OCI-LY3 (cell line): ENCODE results near the gene PABPN1L.

Experiments
- H2AFZ ChIP-seq: fragments of 200-600, 300-600 bp; shearing (Covaris generic); 2 replicates; pipeline ENCODE4 v1.6.0; 2014; ENCODE audit warnings: antibody characterized with exemption, low read depth, low read length
- H3K27ac ChIP-seq: fragments of 200-600, 300-600 bp; sonication (generic); 2 replicates; pipeline ENCODE4 v1.5.1; 2014; ENCODE audit warnings: mild to moderate bottlenecking, low read length, moderate library complexity, mixed read lengths
- H3K27me3 ChIP-seq: fragments of 200-600, 300-600 bp; sonication (generic); 2 replicates; pipeline ENCODE4 v1.6.1; 2014; ENCODE audit warnings: low read depth, low read length, mixed read lengths
- H3K36me3 ChIP-seq: fragments of 200-600, 300-600 bp; sonication (generic); replicated peaks from 2 replicates; pipeline ENCODE3; 2014; ENCODE audit warnings: low read depth, low read length, mixed read lengths
- H3K4me1 ChIP-seq: fragments of 300-600, 200-600 bp; sonication (generic); 2 replicates; pipeline ENCODE4 v1.6.1; 2014; ENCODE audit warnings: low read length, mixed read lengths
- H3K4me2 ChIP-seq: fragments of 200-600, 300-600 bp; sonication (generic); 2 replicates; pipeline ENCODE4 v1.6.1; 2014; ENCODE audit warnings: low read length, mixed read lengths
- H3K4me3 ChIP-seq: fragments of 300-600, 200-600 bp; sonication (generic); 2 replicates; pipeline ENCODE4 v1.5.1; 2014; ENCODE audit warnings: antibody characterized with exemption, mild to moderate bottlenecking, low read length, moderate library complexity
- H3K79me2 ChIP-seq: fragments of 300-600, 200-600 bp; shearing (Covaris generic); 2 replicates; pipeline ENCODE4 v1.6.1; 2014; ENCODE audit warnings: mild to moderate bottlenecking, low read length, mixed read lengths
- H3K9ac ChIP-seq: fragments of 300-600, 200-600 bp; shearing (Covaris generic); 2 replicates; pipeline ENCODE4 v1.6.0; 2014; ENCODE audit warnings: mild to moderate bottlenecking, low read length, moderate library complexity
- H3K9me3 ChIP-seq: fragments of 200-600, 300-600 bp; shearing (Covaris generic); 2 replicates; pipeline ENCODE4 v1.6.1; 2014; ENCODE audit warnings: low read length, mixed read lengths; ENCODE audit not compliant: insufficient read depth
- H4K20me1 ChIP-seq: fragments of 200-600, 300-600 bp; sonication (generic); 2 replicates; pipeline ENCODE4 v1.6.1; 2016; ENCODE audit warnings: low read length, mixed read lengths; ENCODE audit not compliant: insufficient read depth
- EZH2phosphoT487 ChIP-seq: fragments of 200-600 bp; shearing (Covaris generic); IDR thresholded peaks from 2 replicates; pipeline ENCODE4 v1.6.1; 2018; ENCODE audit warnings: antibody characterized with exemption, mixed run types, low read depth
- TF ChIP-seq, protein P1 (sequence below): fragments of 200-600, 300-600 bp; sonication (generic); IDR thresholded peaks from 2 replicates; pipeline ENCODE4 v1.5.1; 2014; ENCODE audit warnings: antibody characterized with exemption, low read length, low read depth

PABPN1L gene

DNA sequence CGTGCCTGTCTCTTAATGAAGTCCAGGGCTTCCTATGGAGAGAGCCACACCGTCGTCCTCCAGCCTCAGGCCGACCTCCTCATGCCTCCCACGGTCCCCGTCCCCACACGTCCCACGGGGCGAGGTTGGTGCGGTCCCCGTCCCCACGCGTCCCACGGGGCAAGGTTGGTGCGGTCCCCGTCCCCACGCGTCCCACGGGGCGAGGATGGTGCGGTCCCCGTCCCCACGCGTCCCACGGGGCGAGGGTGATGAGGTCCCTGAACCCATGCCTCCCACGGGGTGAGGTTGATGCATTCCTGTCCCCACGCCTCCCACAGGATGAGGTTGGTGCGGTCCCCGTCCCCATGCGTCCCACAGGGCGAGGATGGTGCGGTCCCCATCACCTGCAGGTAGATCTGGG is 30.6 kb downstream of the PABPN1L start:
- TF ChIP-seq EZH2phosphoT487, result no peak
- TF ChIP-seq, protein P1, sequence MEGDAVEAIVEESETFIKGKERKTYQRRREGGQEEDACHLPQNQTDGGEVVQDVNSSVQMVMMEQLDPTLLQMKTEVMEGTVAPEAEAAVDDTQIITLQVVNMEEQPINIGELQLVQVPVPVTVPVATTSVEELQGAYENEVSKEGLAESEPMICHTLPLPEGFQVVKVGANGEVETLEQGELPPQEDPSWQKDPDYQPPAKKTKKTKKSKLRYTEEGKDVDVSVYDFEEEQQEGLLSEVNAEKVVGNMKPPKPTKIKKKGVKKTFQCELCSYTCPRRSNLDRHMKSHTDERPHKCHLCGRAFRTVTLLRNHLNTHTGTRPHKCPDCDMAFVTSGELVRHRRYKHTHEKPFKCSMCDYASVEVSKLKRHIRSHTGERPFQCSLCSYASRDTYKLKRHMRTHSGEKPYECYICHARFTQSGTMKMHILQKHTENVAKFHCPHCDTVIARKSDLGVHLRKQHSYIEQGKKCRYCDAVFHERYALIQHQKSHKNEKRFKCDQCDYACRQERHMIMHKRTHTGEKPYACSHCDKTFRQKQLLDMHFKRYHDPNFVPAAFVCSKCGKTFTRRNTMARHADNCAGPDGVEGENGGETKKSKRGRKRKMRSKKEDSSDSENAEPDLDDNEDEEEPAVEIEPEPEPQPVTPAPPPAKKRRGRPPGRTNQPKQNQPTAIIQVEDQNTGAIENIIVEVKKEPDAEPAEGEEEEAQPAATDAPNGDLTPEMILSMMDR, result no peak
- H3K27me3 ChIP-seq, result no peaks in the 10 kb centered on the region
- no peak overlapping the region for H3K4me3 ChIP-seq
- H3K9me3 ChIP-seq, result no peaks in the 10 kb centered on the region
- H3K4me1 ChIP-seq, result peaks cover 5% of the 10 kb centered on the region; the same call in 1 of the 2 replicates
- H3K4me2 ChIP-seq, result no peak overlapping the region
- no peaks in the 10 kb centered on the region for H3K36me3 ChIP-seq
- no peaks in the 10 kb centered on the region for H3K79me2 ChIP-seq
- H3K9ac ChIP-seq, result no peak overlapping the region
- no peak overlapping the region for H2AFZ ChIP-seq
- H4K20me1 ChIP-seq, result no peaks in the 10 kb centered on the region
- H3K27ac ChIP-seq, result no peak overlapping the region

GRCh38 chr16:88835383-88835782 is 31.1 kb downstream of the PABPN1L start:
- Histone ChIP-seq H3K27me3 (no peaks in the 10 kb centered on the region), H3K9me3 (no peaks in the 10 kb centered on the region), H3K36me3 (no peaks in the 10 kb centered on the region), H2AFZ (no peak overlapping the region), H3K4me1 (peaks cover 5% of the 10 kb centered on the region; the same call in 1 of the 2 replicates), H3K4me3 (no peak overlapping the region), H3K9ac (no peak overlapping the region), H3K27ac (no peak overlapping the region), H3K79me2 (no peaks in the 10 kb centered on the region), H3K4me2 (no peak overlapping the region), H4K20me1 (no peaks in the 10 kb centered on the region; the same call in 1 of the 2 replicates)
- TF ChIP-seq, protein P1, result no peak
- no peak for TF ChIP-seq EZH2phosphoT487

DNA sequence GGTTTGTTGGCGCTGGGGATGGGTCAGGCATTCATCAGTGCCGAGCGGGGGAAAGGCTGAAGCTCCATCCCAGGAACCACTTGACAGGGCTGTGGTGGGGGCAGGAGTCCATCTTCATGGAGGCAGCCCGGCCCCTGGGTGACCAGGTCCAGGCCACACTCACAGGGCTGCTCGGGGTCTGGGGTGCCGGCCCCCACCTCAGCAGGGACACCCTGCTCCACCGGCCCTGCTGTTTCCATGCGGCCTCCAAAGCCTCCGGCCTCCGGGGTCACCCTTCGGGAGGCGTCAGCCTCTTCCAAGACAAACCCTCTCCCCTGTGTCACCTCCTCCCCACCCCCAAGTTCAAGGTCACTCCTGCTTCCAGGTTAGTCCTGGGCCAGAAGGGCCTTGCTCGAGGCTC is 31.8 kb downstream of the PABPN1L start:
- no peaks in the 10 kb centered on the region for H3K27me3 ChIP-seq
- H3K9me3 ChIP-seq, result no peaks in the 10 kb centered on the region
- no peak overlapping the region for H3K9ac ChIP-seq
- peaks cover 5% of the 10 kb centered on the region; the same call in 1 of the 2 replicates for H3K4me1 ChIP-seq
- no peak overlapping the region for H3K27ac ChIP-seq
- H3K79me2 ChIP-seq, result no peaks in the 10 kb centered on the region
- H4K20me1 ChIP-seq, result no peaks in the 10 kb centered on the region; the same call in 1 of the 2 replicates
- no peak overlapping the region for H3K4me2 ChIP-seq
- H3K36me3 ChIP-seq, result no peaks in the 10 kb centered on the region
- TF ChIP-seq, protein P1, result no peak
- no peak overlapping the region for H2AFZ ChIP-seq
- H3K4me3 ChIP-seq, result no peak overlapping the region

GRCh38 chr16:88833086-88833485 is 33.4 kb downstream of the PABPN1L start:
- no peak overlapping the region for H3K27ac ChIP-seq
- H3K36me3 ChIP-seq, result no peaks in the 10 kb centered on the region
- H3K9me3 ChIP-seq, result no peaks in the 10 kb centered on the region
- H4K20me1 ChIP-seq, result no peaks in the 10 kb centered on the region; the same call in 1 of the 2 replicates
- H3K79me2 ChIP-seq, result no peaks in the 10 kb centered on the region
- H3K9ac ChIP-seq, result no peak overlapping the region
- peaks cover 5% of the 10 kb centered on the region; the same call in 1 of the 2 replicates for H3K4me1 ChIP-seq
- no peak overlapping the region for H3K4me3 ChIP-seq
- no peaks in the 10 kb centered on the region for H3K27me3 ChIP-seq
- no peak overlapping the region for H3K4me2 ChIP-seq
- H2AFZ ChIP-seq, result no peak overlapping the region
- TF ChIP-seq EZH2phosphoT487, result no peak
- TF ChIP-seq, protein P1, result no peak
